GM21528 (cell line): ENCODE measurements around the gene DYNC2H1.

Experiments
- ATAC-seq: cut with Tn5 transposase; IDR thresholded peaks from one replicate; pipeline ENCODE4 v1.9.1; 2021; ENCODE audit warnings: mild to moderate bottlenecking, moderate library complexity; ENCODE audit not compliant: unreplicated experiment, low FRiP score

The DYNC2H1 gene

DNA sequence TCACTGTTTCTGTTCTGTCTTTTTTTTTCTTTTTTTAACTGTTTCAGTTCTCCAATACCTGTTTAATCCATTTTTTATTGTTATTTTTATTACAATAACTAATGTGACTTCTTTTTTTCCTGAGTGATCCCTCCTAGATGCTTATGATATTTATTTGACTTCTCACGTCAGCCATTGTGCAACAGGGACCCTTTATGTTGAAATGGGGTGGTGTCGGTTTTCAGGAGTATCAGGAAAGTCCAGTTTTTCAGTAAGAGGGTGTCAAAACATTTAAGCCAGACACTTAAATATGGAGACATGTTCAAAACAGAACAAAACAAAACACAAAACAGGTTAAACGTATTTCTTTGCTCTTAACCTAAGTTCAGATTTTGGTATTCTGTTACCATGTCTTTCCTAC lies 418.8 kb downstream of the DYNC2H1 start:
- ATAC-seq, result no peak

- no peak for ATAC-seq
Measured at GRCh38 chr11:103528596-103528995, 419.4 kb downstream of the DYNC2H1 start.

DNA sequence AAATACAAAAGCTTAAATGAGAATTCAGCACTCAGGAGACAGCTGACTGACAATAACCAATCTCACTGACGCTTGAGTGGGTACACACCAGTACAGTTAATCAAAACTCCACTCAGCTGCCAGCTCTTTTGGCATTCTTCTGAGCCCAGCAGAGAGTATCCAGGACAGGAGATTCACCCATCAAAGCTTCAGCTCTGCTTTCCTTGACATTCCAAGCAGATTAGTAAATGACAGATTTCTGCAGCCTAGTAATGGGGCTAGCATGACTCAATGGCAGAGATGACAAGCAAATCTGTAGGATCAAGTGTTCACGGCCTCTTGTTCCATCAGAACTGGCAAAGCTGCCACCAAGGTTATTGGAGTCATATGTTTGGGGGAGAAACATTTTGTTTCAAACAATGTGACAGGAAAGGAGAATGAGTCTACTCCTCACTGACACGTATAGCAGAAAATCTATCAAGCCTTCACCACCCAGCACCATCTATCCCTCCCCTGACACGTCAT lies 420.0 kb downstream of the DYNC2H1 start:
- no peak for ATAC-seq
